K562 (cell line): ENCODE data around the gene CELSR1. TPM values are rescaled to one million over a fixed set of nuclear protein-coding genes. Genes with fewer than 3 reads are reported as not detected.

Experiments used
- CSDE1 ChIP-seq, 2 experiments: fragments of 450-650 bp; IDR thresholded peaks; 2 replicates each; pipeline ENCODE4 v1.6.1; 2016; ENCODE audit warnings: mild to moderate bottlenecking in 1 of 2
- GABPB2 ChIP-seq: fragments of 250-450 bp; sonication (Bioruptor Pico); conservative IDR thresholded peaks from 2 replicates; pipeline ENCODE4 v1.5.1; 2021; ENCODE audit warnings: mild to moderate bottlenecking
- KDM2B ChIP-seq: fragments of 250-450 bp; sonication (Bioruptor Pico); IDR thresholded peaks from 2 replicates; pipeline ENCODE4 v1.8.0; 2021; ENCODE audit warnings: mild to moderate bottlenecking, moderate library complexity
- MCM5 ChIP-seq: fragments of 450-650 bp; IDR thresholded peaks from 2 replicates; pipeline ENCODE4 v1.6.1; 2016; ENCODE audit warnings: low read depth
- RBM14 ChIP-seq: fragments of 200-400 bp; formaldehyde crosslinking; IDR thresholded peaks from 2 replicates; pipeline ENCODE4 v1.6.1; 2018; ENCODE audit warnings: low read depth, mild to moderate bottlenecking, low read length, moderate library complexity, borderline replicate concordance; ENCODE audit not compliant: insufficient read depth
- RFX5 ChIP-seq: IDR thresholded peaks from 2 replicates; pipeline ENCODE4 v1.6.1; 2011; ENCODE audit warnings: low read depth, mild to moderate bottlenecking, improper control_type of control experiment, low read length
- TOE1 ChIP-seq, 2 experiments: fragments of 450-650 bp in 1 of 2; sonication (generic) in 1 of 2; formaldehyde crosslinking in 1 of 2; IDR thresholded peaks; 2 replicates each; pipeline versions ENCODE4 v1.7.1 to v1.8.0; 2016 to 2022; ENCODE audit warnings: borderline replicate concordance in 2 of 2, mild to moderate bottlenecking in 2 of 2, antibody characterized with exemption in 1 of 2, inconsistent platforms in 1 of 2, low read depth in 1 of 2, missing genetic modification reagents in 1 of 2, moderate library complexity in 1 of 2
- ZNF212 ChIP-seq: fragments of 450-650 bp; formaldehyde crosslinking; IDR thresholded peaks from 2 replicates; pipeline ENCODE4 v1.4.0; 2020; ENCODE audit warnings: mild to moderate bottlenecking
- ZNF584 ChIP-seq: fragments of 200-800 bp; sonication (Bioruptor generic); IDR thresholded peaks from 2 replicates; pipeline ENCODE4 v1.6.1; 2016; ENCODE audit warnings: low read depth, mild to moderate bottlenecking, missing genetic modification characterization, missing compliant biosample characterization
- polyA plus RNA-seq, 8 experiments: library from polyadenylated mRNA; depleted of rRNA in 4 of 8; stranded (reverse) in 5 of 8; unstranded in 3 of 8; fragments of >200 nt; fragmentation: Nextera tagmentation in 2 of 8; fragmentation: Illumina TruSeq in 1 of 8; extraction: Ambion mirVana in 2 of 8; extraction: Trizol in 1 of 8; gene quantifications; 2 replicates each; pipeline versions ENCODE4 v1.2.1 to v1.2.3, GENCODE V29; 2011 to 2014; ENCODE audit warnings: inconsistent platforms in 1 of 8, missing spikeins in 1 of 8
- total RNA-seq, 7 experiments: library from RNA; depleted of rRNA in 6 of 7; stranded (reverse); fragments of >200 nt in 6 of 7; fragmentation: Illumina TruSeq in 2 of 7; extraction: Trizol in 2 of 7; gene quantifications; 2 replicates each; pipeline versions ENCODE4 v1.2.1 to v1.2.3, GENCODE V29; 2011 to 2021; ENCODE audit warnings: low replicate concordance in 1 of 7
- TF ChIP-seq, protein P1 (sequence below): sonication (generic); formaldehyde crosslinking; IDR thresholded peaks from 2 replicates; pipeline ENCODE4 v1.8.0; 2022; ENCODE audit warnings: mild to moderate bottlenecking, missing genetic modification reagents
- TF ChIP-seq, protein P2 (sequence below): sonication (generic); formaldehyde crosslinking; IDR thresholded peaks from 2 replicates; pipeline ENCODE4 v1.8.0; 2023; ENCODE audit warnings: missing genetic modification reagents, mild to moderate bottlenecking, borderline replicate concordance
- TF ChIP-seq, protein P3 (sequence below): sonication (generic); formaldehyde crosslinking; IDR thresholded peaks from 2 replicates; pipeline ENCODE4 v1.8.0; 2022; ENCODE audit warnings: mild to moderate bottlenecking, missing genetic modification reagents

The CELSR1 gene
- total and polyA plus RNA-seq, 9 of the 15 experiments (the other 6 are each of a cell fraction or from before 2014, with no cell fraction given): under 0.01 to 0.09 TPM; not detected in 7

DNA sequence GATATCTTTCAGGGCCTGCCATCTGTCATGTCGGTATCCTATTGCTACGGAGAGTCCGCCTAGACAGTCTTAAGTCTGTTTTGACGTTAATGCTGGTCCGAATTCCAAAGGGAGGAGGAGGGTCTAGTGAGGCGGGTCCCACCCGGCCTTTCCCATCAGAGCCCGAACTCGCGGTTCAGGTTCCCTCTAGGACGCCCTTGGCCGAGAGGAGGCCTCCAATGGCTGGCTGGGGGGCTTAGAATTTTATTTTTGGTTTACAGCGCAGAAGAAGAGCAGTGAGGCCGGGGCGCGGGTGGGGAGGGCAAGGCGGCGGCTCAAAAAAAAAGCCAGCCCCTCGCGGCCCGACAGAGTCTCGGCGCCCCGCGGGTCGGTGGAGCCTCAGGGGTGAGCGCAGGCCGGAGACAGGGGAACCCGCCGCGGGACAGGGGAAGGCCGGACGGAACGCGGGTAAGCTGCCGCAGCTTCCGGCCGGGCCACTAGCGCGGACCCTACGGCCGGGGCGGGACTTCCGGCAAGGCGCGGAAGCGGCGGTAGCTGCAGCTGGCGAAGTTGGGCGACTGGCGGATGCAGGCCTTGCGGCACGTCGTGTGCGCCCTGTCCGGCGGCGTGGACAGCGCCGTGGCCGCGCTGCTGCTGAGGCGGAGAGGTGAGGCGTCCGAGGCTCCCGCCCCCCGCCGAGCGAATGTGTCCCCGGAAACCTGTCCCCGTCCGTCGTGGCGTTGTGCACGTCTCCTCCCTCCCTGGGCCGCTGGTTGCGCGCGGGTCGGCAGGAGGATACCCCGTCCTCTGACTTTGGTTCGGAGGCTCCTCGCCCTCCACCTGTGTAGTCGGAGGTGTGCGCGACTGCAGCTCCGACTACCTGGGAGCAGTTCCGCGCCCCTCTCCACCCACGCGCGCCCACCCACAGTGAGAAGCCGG lies 202.0 kb downstream of the CELSR1 start, which contains the start of gene TRMU (continued):
- TF ChIP-seq GABPB2 (no peak), TOE1 (IDR thresholded peaks at IDR 0.05; ENCODE audit: borderline replicate concordance) (no peak), TOE1 (CRISPR knock-in tag; IDR thresholded peaks at IDR 0.05; ENCODE audit: borderline replicate concordance, low read depth) (no peak), ZNF212 (CRISPR knock-in tag) (no peak), KDM2B (no peak), CSDE1 (IDR thresholded peaks at IDR 0.05) (no peak), ZNF584 (CRISPR knock-in tag) (no peak), MCM5 (no peak), RFX5 (no peak), RBM14 (no peak)
- TF ChIP-seq, protein P1, sequence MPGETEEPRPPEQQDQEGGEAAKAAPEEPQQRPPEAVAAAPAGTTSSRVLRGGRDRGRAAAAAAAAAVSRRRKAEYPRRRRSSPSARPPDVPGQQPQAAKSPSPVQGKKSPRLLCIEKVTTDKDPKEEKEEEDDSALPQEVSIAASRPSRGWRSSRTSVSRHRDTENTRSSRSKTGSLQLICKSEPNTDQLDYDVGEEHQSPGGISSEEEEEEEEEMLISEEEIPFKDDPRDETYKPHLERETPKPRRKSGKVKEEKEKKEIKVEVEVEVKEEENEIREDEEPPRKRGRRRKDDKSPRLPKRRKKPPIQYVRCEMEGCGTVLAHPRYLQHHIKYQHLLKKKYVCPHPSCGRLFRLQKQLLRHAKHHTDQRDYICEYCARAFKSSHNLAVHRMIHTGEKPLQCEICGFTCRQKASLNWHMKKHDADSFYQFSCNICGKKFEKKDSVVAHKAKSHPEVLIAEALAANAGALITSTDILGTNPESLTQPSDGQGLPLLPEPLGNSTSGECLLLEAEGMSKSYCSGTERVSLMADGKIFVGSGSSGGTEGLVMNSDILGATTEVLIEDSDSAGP (CRISPR knock-in tag): no peak
- TF ChIP-seq, protein P2, sequence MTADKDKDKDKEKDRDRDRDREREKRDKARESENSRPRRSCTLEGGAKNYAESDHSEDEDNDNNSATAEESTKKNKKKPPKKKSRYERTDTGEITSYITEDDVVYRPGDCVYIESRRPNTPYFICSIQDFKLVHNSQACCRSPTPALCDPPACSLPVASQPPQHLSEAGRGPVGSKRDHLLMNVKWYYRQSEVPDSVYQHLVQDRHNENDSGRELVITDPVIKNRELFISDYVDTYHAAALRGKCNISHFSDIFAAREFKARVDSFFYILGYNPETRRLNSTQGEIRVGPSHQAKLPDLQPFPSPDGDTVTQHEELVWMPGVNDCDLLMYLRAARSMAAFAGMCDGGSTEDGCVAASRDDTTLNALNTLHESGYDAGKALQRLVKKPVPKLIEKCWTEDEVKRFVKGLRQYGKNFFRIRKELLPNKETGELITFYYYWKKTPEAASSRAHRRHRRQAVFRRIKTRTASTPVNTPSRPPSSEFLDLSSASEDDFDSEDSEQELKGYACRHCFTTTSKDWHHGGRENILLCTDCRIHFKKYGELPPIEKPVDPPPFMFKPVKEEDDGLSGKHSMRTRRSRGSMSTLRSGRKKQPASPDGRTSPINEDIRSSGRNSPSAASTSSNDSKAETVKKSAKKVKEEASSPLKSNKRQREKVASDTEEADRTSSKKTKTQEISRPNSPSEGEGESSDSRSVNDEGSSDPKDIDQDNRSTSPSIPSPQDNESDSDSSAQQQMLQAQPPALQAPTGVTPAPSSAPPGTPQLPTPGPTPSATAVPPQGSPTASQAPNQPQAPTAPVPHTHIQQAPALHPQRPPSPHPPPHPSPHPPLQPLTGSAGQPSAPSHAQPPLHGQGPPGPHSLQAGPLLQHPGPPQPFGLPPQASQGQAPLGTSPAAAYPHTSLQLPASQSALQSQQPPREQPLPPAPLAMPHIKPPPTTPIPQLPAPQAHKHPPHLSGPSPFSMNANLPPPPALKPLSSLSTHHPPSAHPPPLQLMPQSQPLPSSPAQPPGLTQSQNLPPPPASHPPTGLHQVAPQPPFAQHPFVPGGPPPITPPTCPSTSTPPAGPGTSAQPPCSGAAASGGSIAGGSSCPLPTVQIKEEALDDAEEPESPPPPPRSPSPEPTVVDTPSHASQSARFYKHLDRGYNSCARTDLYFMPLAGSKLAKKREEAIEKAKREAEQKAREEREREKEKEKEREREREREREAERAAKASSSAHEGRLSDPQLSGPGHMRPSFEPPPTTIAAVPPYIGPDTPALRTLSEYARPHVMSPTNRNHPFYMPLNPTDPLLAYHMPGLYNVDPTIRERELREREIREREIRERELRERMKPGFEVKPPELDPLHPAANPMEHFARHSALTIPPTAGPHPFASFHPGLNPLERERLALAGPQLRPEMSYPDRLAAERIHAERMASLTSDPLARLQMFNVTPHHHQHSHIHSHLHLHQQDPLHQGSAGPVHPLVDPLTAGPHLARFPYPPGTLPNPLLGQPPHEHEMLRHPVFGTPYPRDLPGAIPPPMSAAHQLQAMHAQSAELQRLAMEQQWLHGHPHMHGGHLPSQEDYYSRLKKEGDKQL (CRISPR knock-in tag): no peak
- TF ChIP-seq, protein P3, sequence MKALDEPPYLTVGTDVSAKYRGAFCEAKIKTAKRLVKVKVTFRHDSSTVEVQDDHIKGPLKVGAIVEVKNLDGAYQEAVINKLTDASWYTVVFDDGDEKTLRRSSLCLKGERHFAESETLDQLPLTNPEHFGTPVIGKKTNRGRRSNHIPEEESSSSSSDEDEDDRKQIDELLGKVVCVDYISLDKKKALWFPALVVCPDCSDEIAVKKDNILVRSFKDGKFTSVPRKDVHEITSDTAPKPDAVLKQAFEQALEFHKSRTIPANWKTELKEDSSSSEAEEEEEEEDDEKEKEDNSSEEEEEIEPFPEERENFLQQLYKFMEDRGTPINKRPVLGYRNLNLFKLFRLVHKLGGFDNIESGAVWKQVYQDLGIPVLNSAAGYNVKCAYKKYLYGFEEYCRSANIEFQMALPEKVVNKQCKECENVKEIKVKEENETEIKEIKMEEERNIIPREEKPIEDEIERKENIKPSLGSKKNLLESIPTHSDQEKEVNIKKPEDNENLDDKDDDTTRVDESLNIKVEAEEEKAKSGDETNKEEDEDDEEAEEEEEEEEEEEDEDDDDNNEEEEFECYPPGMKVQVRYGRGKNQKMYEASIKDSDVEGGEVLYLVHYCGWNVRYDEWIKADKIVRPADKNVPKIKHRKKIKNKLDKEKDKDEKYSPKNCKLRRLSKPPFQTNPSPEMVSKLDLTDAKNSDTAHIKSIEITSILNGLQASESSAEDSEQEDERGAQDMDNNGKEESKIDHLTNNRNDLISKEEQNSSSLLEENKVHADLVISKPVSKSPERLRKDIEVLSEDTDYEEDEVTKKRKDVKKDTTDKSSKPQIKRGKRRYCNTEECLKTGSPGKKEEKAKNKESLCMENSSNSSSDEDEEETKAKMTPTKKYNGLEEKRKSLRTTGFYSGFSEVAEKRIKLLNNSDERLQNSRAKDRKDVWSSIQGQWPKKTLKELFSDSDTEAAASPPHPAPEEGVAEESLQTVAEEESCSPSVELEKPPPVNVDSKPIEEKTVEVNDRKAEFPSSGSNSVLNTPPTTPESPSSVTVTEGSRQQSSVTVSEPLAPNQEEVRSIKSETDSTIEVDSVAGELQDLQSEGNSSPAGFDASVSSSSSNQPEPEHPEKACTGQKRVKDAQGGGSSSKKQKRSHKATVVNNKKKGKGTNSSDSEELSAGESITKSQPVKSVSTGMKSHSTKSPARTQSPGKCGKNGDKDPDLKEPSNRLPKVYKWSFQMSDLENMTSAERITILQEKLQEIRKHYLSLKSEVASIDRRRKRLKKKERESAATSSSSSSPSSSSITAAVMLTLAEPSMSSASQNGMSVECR: peak; percentile 62; the same call in 1 of the 2 replicates
